NOMO-1 treated with dmso at 0.1 percent for 144 hours (cell line): Measurements from ENCODE around the gene CAPN5.

ENCODE experiments used
- DNase-seq: peaks from one replicate; lab custom pipeline; 2025; ENCODE audit not compliant: unreplicated experiment; lab: John Stamatoyannopoulos, UW

CAPN5 gene

DNA sequence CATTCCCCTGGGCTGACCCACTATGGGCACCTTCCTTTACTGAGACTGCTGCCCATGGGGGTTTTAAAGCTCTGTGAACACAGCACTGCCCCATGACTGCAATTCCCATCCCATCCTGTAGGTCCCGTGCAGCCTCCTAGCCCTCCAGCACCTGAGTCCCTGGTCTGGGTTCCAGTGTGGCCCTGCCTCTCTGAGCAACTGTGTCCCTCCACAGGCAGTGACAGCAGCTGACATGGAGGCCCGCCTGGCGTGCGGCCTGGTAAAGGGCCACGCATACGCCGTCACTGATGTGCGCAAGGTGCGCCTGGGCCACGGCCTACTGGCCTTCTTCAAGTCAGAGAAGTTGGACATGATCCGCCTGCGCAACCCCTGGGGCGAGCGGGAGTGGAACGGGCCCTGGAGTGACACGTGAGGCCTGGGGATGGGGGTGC lies 48.4 kb downstream of the CAPN5 start:
- DNase-seq = no peak

DNA sequence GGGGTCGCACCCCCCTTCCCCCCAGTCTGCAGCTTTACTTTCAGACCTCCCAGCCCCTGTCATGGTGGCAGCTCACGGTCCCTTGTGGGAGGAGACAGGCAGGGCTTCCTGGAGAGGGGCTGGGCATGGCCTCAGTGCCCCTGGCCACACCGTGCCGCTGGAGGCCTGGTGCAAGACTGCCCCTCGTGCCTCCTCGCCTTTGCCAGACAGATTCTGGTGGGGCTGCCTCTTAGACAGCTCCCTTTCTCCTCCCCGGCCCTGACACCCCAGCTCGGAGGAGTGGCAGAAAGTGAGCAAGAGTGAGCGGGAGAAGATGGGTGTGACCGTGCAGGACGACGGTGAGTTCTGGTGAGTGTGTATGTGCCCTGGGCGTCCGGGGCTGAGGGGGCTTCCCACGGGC lies 49.2 kb downstream of the CAPN5 start:
- no peak for DNase-seq

- DNase-seq = no peak
Observed at GRCh38 chr11:77117492-77117891, 50.7 kb downstream of the CAPN5 start.

DNA sequence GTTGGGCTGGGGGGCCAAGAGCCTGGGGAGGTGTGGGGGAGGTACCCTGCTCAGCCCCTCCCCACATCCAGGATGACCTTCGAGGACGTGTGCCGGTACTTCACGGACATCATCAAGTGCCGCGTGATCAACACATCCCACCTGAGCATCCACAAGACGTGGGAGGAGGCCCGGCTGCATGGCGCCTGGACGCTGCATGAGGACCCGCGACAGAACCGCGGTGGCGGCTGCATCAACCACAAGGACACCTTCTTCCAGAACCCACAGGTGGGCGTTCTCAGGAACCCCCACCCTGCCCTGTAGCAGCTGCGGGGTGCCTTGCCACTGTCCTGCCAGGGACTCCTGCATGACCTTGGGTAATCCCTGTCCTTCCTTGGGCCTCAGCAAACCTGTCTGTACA lies 51.3 kb downstream of the CAPN5 start:
- no peak for DNase-seq

- DNase-seq = no peak
Observed at GRCh38 chr11:77118971-77119370, 52.2 kb downstream of the CAPN5 start.

- DNase-seq = no peak
Observed at GRCh38 chr11:77119531-77119936, 52.8 kb downstream of the CAPN5 start.

GRCh38 chr11:77120571-77120970 lies 53.8 kb downstream of the CAPN5 start:
- DNase-seq = no peak

GRCh38 chr11:77121096-77121640 lies 54.4 kb downstream of the CAPN5 start:
- no peak for DNase-seq

GRCh38 chr11:77121876-77122575 lies 55.3 kb downstream of the CAPN5 start:
- no peak for DNase-seq

DNA sequence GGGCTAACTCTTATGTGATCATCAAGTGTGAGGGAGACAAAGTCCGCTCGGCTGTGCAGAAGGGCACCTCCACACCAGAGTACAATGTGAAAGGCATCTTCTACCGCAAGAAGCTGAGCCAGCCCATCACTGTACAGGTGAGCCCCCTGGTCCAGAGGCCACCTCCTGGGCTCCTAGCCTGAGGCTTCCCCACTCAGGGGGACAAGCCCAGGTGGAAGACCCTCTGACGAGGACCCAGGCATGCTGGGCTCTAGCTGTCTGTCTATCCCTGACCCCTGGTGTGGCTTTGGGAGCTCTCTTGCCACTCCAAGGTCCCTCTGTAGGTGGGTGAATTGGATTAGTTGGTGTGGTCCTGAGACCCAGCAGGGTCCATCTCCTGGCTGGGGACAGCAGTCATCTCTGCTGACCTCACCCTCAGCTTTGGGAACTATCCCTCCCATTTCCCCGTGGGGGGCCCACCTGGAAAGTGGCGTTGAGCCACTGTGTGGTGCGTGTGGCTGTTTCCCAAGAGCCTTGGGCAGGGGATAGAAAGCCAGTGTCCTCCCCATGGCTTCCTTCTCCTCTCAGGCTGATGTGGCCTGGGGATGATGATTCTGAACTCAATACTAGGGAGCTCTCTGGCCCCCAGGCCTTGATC lies 55.9 kb downstream of the CAPN5 start:
- DNase-seq = no peak

- DNase-seq = no peak
Observed at GRCh38 chr11:77123591-77123990, 56.8 kb downstream of the CAPN5 start.

- no peak for DNase-seq
Observed at GRCh38 chr11:77124041-77124440, 57.3 kb downstream of the CAPN5 start.

- DNase-seq = no peak
Observed at GRCh38 chr11:77124488-77124887, 57.7 kb downstream of the CAPN5 start.

DNA sequence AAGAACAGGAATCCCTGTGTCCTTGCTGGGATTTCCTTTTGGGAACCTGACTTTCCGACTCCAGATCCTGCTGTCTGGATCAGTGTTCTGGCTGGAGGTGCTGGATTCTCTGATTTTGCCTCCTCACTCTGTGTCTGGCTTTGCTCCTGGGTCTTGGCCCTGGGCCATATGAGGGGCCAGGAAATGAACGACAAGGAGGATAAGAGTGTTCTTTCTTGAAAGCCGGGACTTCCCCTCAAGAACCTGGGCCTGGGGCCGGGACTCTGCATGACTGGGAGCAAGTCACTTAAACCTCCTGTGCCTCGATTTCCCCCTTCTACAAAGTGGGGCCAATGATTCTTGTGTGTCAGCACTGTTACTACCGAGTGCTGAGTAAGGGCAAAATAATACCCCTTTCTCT lies 58.4 kb downstream of the CAPN5 start:
- DNase-seq = no peak

DNA sequence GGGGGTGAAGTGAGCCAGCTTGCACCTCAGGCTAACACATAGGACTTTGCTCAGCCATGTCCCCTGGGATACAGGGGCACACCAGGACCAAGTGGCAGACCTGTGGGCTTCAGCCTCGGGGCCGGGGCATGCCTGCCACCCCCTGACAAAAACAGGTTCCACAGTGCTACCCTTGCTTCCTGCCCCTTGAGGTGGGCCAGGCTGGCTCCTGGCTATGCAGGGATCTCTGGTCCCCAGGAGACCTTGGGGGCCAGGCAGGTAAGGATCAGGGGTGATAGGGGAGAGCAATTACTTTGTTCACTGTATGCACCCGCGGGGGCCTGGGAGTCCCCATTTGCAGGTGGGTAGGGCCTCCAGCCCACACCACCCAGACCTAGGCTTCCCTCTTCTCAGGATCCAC lies 58.9 kb downstream of the CAPN5 start:
- DNase-seq = no peak

GRCh38 chr11:77126156-77126775 lies 59.5 kb downstream of the CAPN5 start:
- DNase-seq = no peak

DNA sequence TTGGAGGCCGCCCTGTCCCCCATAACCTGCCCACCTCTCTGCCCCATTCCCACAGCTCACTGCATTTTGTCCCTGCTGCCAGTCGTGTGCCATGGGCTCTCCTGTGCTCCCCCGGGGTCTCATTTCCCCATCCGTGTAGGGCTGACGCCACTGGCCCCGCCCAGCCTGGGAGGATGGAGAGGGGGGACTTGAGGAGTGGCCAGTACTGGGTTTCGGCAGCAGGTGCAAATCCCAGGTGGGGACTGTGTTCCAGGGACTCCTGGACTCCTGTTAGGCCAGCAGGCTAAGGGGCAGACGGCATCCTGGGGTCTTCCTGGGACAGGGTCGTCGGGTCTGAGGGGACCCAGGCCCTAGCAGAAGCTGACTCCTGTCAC lies 60.1 kb downstream of the CAPN5 start:
- DNase-seq = no peak

DNA sequence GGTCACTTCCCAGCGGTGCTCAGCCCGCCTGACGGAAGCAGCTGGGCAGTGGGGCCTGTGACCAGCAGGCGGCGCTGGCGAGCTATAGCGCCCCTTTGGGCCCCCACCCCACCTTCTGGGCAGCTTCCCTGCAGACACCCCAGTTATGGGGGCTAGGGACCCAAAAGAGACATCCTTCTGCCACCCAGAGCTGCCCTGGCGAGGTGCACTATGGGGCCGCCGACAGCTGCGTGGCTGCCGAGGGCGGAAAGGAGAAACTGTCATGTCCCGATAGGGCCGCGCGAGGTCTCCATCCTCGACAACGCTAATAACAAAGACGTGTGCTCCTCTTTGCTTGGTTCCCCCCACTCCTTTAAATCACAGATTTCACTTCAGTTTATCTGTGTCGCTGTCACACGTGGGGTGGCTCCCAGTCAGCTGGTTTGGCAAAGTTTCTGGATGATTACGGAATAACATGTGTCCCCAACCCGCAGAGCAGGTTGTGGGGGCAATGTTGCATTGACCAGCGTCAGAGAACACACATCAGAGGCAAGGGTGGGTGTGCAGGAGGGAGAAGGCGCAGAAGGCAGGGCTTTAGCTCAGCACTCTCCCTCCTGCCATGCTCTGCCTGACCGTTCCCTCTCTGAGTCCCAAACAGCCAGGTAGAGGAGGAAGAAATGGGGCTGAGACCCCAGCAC lies 60.6 kb downstream of the CAPN5 start:
- peak; percentile 14 for DNase-seq

- DNase-seq = no peak
Observed at GRCh38 chr11:77127920-77128691, 61.3 kb downstream of the CAPN5 start, which contains the start of gene MYO7A. Gene MYO7A, plus strand, starts transcription at chr11:77128246. Its CDS starts 2,389 bp downstream, at chr11:77130635.

DNA sequence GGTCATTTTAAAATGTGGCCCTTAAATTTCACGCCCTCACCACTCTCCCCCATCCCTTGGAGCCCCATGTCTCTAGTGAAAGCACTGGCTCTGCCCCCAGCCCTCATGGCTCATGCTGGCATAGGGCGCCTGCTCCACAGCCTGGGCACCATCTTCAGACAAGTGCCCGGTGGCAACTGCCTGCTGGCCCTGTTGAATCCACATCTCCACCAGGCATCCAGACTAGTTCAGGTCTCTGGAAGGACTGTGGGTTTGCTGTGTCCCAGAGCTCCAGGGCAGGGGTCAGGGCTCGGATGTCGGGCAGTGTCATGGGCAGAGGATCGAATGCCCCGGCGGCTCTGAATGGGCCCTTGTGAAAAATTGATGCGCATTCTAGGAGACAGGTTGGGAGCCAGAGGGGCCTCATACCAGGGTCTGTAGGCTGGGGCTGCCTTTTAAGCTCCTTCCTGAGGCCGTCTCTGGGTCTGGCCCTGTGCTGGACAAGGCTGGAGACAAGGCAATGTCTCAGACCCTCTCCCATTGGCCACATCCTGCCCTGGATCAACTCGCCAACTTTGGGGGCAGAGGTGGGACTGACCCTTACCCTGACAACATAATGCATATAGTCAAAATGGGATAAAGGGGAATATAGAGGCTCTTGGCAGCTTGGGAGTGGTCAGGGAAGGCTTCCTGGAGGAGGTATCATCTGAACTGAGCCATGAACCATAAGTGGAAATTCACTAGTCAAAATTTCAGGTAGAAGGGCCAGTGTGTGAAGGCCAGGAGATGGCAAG lies 62.5 kb downstream of the CAPN5 start:
- DNase-seq = no peak
